HG03066 (cell line): ENCODE data around the gene HACE1.
"Not testable (repeated sequence)": the region's sequence is repeated elsewhere in the genome, so short reads cannot be mapped to it uniquely, and the experiment has no call there.

Source experiments
- ATAC-seq: cut with Tn5 transposase; IDR thresholded peaks from one replicate; pipeline ENCODE4 v1.9.1; 2021; ENCODE audit warnings: low read depth; ENCODE audit not compliant: unreplicated experiment

Gene HACE1

GRCh38 chr6:104739124-104739523, 120.6 kb downstream of the HACE1 start:
- ATAC-seq = not testable (repeated sequence)

GRCh38 chr6:104737567-104737966, 122.2 kb downstream of the HACE1 start:
- not testable (repeated sequence) for ATAC-seq

- ATAC-seq = no peak
Measured at GRCh38 chr6:104736545-104736944, 123.2 kb downstream of the HACE1 start.

- ATAC-seq = no peak
Measured at GRCh38 chr6:104730450-104730849, 129.3 kb downstream of the HACE1 start.

- no peak for ATAC-seq
Measured at GRCh38 chr6:104729433-104729832, 130.3 kb downstream of the HACE1 start.

GRCh38 chr6:104728448-104728847, 131.3 kb downstream of the HACE1 start:
- ATAC-seq = no peak

- ATAC-seq = no peak
Measured at GRCh38 chr6:104718672-104719071, 141.0 kb downstream of the HACE1 start.

- no peak for ATAC-seq
Measured at GRCh38 chr6:104716858-104717257, 142.9 kb downstream of the HACE1 start.

- ATAC-seq = no peak
Measured at GRCh38 chr6:104714796-104715195, 144.9 kb downstream of the HACE1 start.

GRCh38 chr6:104713982-104714381, 145.7 kb downstream of the HACE1 start:
- ATAC-seq = no peak

GRCh38 chr6:104711371-104711770, 148.3 kb downstream of the HACE1 start:
- no peak for ATAC-seq

GRCh38 chr6:104710543-104711335, 149.0 kb downstream of the HACE1 start:
- ATAC-seq = no peak

- no peak for ATAC-seq
Measured at GRCh38 chr6:104705916-104706442, 153.7 kb downstream of the HACE1 start.

GRCh38 chr6:104705095-104705707, 154.5 kb downstream of the HACE1 start:
- no peak for ATAC-seq

- no peak for ATAC-seq
Measured at GRCh38 chr6:104704191-104704590, 155.5 kb downstream of the HACE1 start.

GRCh38 chr6:104702126-104702841, 157.4 kb downstream of the HACE1 start:
- ATAC-seq = no peak

- ATAC-seq = no peak
Measured at GRCh38 chr6:104700371-104701185, 159.1 kb downstream of the HACE1 start.

GRCh38 chr6:104699593-104700329, 160.0 kb downstream of the HACE1 start:
- ATAC-seq = no peak

GRCh38 chr6:104698979-104699378, 160.7 kb downstream of the HACE1 start:
- ATAC-seq = no peak

- ATAC-seq = no peak
Measured at GRCh38 chr6:104692008-104692407, 167.7 kb downstream of the HACE1 start.
